HEK293 (cell line): ENCODE results near the gene ZNF275.

Experiments used
- CTCF ChIA-PET: fragments of 350-600 bp; formaldehyde crosslinking; extraction: SDS; loops from one replicate; lab custom pipeline; 2021; ENCODE audit warnings: antibody characterized with exemption; lab: Yijun Ruan, JAX
- POLR2A ChIA-PET: fragments of 300-600 bp; formaldehyde crosslinking; extraction: SDS; loops from one replicate; lab custom pipeline; 2020; ENCODE audit warnings: antibody characterized with exemption, inconsistent platforms; lab: Yijun Ruan, JAX
- H3K27ac ChIP-seq: fragments of 200-500 bp; sonication (Bioruptor generic); 2 replicates; pipeline ENCODE4 v1.5.1; 2014; ENCODE audit warnings: low read depth, low read length, control low read depth, inconsistent platforms; ENCODE audit errors: extremely low read depth
- H3K36me3 ChIP-seq, 2 experiments: fragments of 200-500 bp in 1 of 2; sonication (Bioruptor generic) in 1 of 2; 1 replicate in 1 of 2; 2 replicates in 1 of 2; pipeline ENCODE4 v1.5.1; 2014 to 2017; ENCODE audit warnings: inconsistent platforms in 2 of 2, low read length in 2 of 2; ENCODE audit not compliant: control insufficient read depth in 2 of 2, insufficient read depth in 1 of 2
- H3K4me1 ChIP-seq: fragments of 200-500 bp; sonication (Bioruptor generic); 2 replicates; pipeline ENCODE4 v1.5.1; 2014; ENCODE audit warnings: mild to moderate bottlenecking, low read length, inconsistent platforms; ENCODE audit not compliant: control insufficient read depth, insufficient read depth
- H3K4me3 ChIP-seq: 2 replicates; pipeline ENCODE4 v1.5.1; 2011; ENCODE audit warnings: low read depth, mild to moderate bottlenecking, control low read depth, low read length, moderate library complexity
- H3K9me3 ChIP-seq: fragments of 200-500 bp; sonication (Bioruptor generic); 2 replicates; pipeline ENCODE4 v1.5.1; 2014; ENCODE audit warnings: low read depth, low read length, inconsistent platforms; ENCODE audit not compliant: control insufficient read depth, insufficient read depth
- AEBP2 ChIP-seq: fragments of 450-650 bp; formaldehyde crosslinking; IDR thresholded peaks from 2 replicates; pipeline ENCODE4 v1.5.1; 2016; ENCODE audit warnings: missing biosample characterization, missing genetic modification characterization, borderline replicate concordance
- BCL6B ChIP-seq: fragments of 450-650 bp; formaldehyde crosslinking; IDR thresholded peaks from 2 replicates; pipeline ENCODE4 v1.5.1; 2017; ENCODE audit warnings: missing biosample characterization, missing genetic modification characterization
- GFI1B ChIP-seq: fragments of 450-650 bp; formaldehyde crosslinking; IDR thresholded peaks from 2 replicates; pipeline ENCODE4 v1.5.1; 2016; ENCODE audit warnings: missing biosample characterization, missing genetic modification characterization
- IKZF3 ChIP-seq: fragments of 450-650 bp; IDR thresholded peaks from 2 replicates; pipeline ENCODE4 v1.5.0; 2018; ENCODE audit warnings: missing biosample characterization, mild to moderate bottlenecking, missing genetic modification characterization, moderate library complexity
- KLF16 ChIP-seq: fragments of 450-650 bp; formaldehyde crosslinking; IDR thresholded peaks from 2 replicates; pipeline ENCODE4 v1.5.1; 2017; ENCODE audit warnings: missing biosample characterization, missing genetic modification characterization
- KLF9 ChIP-seq: fragments of 450-650 bp; formaldehyde crosslinking; IDR thresholded peaks from 2 replicates; pipeline ENCODE4 v1.5.1; 2016; ENCODE audit warnings: missing biosample characterization, missing genetic modification characterization, low read depth
- MZF1 ChIP-seq: fragments of 450-650 bp; formaldehyde crosslinking; IDR thresholded peaks from 2 replicates; pipeline ENCODE4 v1.5.1; 2017; ENCODE audit warnings: missing biosample characterization, missing genetic modification characterization, borderline replicate concordance
- REST ChIP-seq: fragments of 450-650 bp; formaldehyde crosslinking; IDR thresholded peaks from 2 replicates; pipeline ENCODE4 v1.5.1; 2016; ENCODE audit warnings: missing biosample characterization, missing genetic modification characterization
- SETDB1 ChIP-seq: IDR thresholded peaks from one replicate; pipeline ENCODE4 v1.6.1; 2017; ENCODE audit warnings: mild to moderate bottlenecking, low read length, moderate library complexity, mixed read lengths; ENCODE audit not compliant: insufficient read length
- TRIM28 ChIP-seq: IDR thresholded peaks from 2 replicates; pipeline ENCODE4 v1.6.1; 2011; ENCODE audit warnings: low read length, control low read depth, borderline replicate concordance
- ZBTB21 ChIP-seq: fragments of 450-650 bp; formaldehyde crosslinking; IDR thresholded peaks from 2 replicates; pipeline ENCODE4 v1.5.1; 2017; ENCODE audit warnings: missing biosample characterization, missing genetic modification characterization
- ZFHX2 ChIP-seq: fragments of 450-650 bp; formaldehyde crosslinking; conservative IDR thresholded peaks from 2 replicates; pipeline ENCODE4 v1.5.1; 2016; ENCODE audit warnings: missing biosample characterization, missing genetic modification characterization
- ZNF214 ChIP-seq: fragments of 450-650 bp; formaldehyde crosslinking; IDR thresholded peaks from 2 replicates; pipeline ENCODE4 v1.5.1; 2017; ENCODE audit warnings: missing biosample characterization, mild to moderate bottlenecking, missing genetic modification characterization, borderline replicate concordance
- ZNF354C ChIP-seq: fragments of 450-650 bp; formaldehyde crosslinking; IDR thresholded peaks from 2 replicates; pipeline ENCODE4 v1.5.1; 2016; ENCODE audit warnings: missing biosample characterization, missing genetic modification characterization, low read depth, borderline replicate concordance
- ZNF362 ChIP-seq: fragments of 450-650 bp; formaldehyde crosslinking; IDR thresholded peaks from 2 replicates; pipeline ENCODE4 v1.5.1; 2016; ENCODE audit warnings: missing biosample characterization, missing genetic modification characterization
- ZNF510 ChIP-seq: fragments of 450-650 bp; formaldehyde crosslinking; IDR thresholded peaks from 2 replicates; pipeline ENCODE4 v1.5.1; 2018; ENCODE audit warnings: mild to moderate bottlenecking, missing genetic modification characterization, missing biosample characterization; ENCODE audit not compliant: insufficient replicate concordance
- ZNF521 ChIP-seq: fragments of 450-650 bp; formaldehyde crosslinking; IDR thresholded peaks from 2 replicates; pipeline ENCODE4 v1.5.1; 2017; ENCODE audit warnings: missing biosample characterization, mild to moderate bottlenecking, missing genetic modification characterization
- ZNF645 ChIP-seq: fragments of 450-650 bp; formaldehyde crosslinking; IDR thresholded peaks from 2 replicates; pipeline ENCODE4; 2016; ENCODE audit warnings: missing biosample characterization, missing genetic modification characterization
- ZNF664 ChIP-seq: fragments of 450-650 bp; formaldehyde crosslinking; IDR thresholded peaks from 2 replicates; pipeline ENCODE4 v1.5.1; 2016; ENCODE audit warnings: missing biosample characterization, missing genetic modification characterization
- ZNF768 ChIP-seq: fragments of 450-650 bp; formaldehyde crosslinking; IDR thresholded peaks from 2 replicates; pipeline ENCODE4 v1.5.1; 2018; ENCODE audit warnings: missing biosample characterization, mild to moderate bottlenecking, missing genetic modification characterization
- ZNF785 ChIP-seq: fragments of 450-650 bp; formaldehyde crosslinking; IDR thresholded peaks from 2 replicates; pipeline ENCODE4 v1.5.1; 2016; ENCODE audit warnings: missing biosample characterization, missing genetic modification characterization

The ZNF275 gene

GRCh38 chrX:153317306-153317705 is 16.6 kb upstream of the ZNF275 start (continued):
- no peak for TF ChIP-seq ZNF645 (tag by site-specific recombination)
- TF ChIP-seq AEBP2 (tag by site-specific recombination): no peak
- no peak for TF ChIP-seq ZNF785 (tag by site-specific recombination)
- no peak for TF ChIP-seq KLF16 (tag by site-specific recombination)
- TF ChIP-seq BCL6B: no peak
- TF ChIP-seq KLF9 (tag by site-specific recombination): no peak
- no peak for TF ChIP-seq REST
- no peak for TF ChIP-seq MZF1 (tag by site-specific recombination)
- TF ChIP-seq ZBTB21 (tag by site-specific recombination): no peak
- no peak for TF ChIP-seq TRIM28
- TF ChIP-seq IKZF3: no peak
- TF ChIP-seq ZNF768 (tag by site-specific recombination): no peak
- TF ChIP-seq, all 188 proteins: peak for 0

- Histone ChIP-seq H3K4me3 (no peak overlapping the region), H3K4me1 (no peaks in the 10 kb centered on the region), H3K36me3 (no peaks in the 10 kb centered on the region), H3K9me3 (no peaks in the 10 kb centered on the region), H3K27ac (no peak overlapping the region)
- ChIA-PET POLR2A (no interaction called here), CTCF (no interaction called here)
- TF ChIP-seq ZNF521 (tag by site-specific recombination): no peak
- 0 out of 2 replicates have a peak, but pooled peaks have one; percentile 7 for TF ChIP-seq ZFHX2 (tag by site-specific recombination)
Measured at GRCh38 chrX:153317996-153318722, 15.8 kb upstream of the ZNF275 start.

GRCh38 chrX:153318811-153319210 is 15.1 kb upstream of the ZNF275 start:
- ChIA-PET CTCF (no interaction called here), POLR2A (no interaction called here)
- Histone ChIP-seq H3K9me3 (no peaks in the 10 kb centered on the region), H3K4me1 (no peaks in the 10 kb centered on the region), H3K27ac (no peak overlapping the region), H3K36me3 (no peaks in the 10 kb centered on the region), H3K4me3 (no peak overlapping the region)
- TF ChIP-seq ZNF214 (tag by site-specific recombination): no peak
- no peak for TF ChIP-seq ZNF510 (tag by site-specific recombination)
- no peak for TF ChIP-seq GFI1B (tag by site-specific recombination)
- TF ChIP-seq SETDB1: no peak
- no peak for TF ChIP-seq ZNF362 (tag by site-specific recombination)
- TF ChIP-seq ZNF664 (tag by site-specific recombination): no peak
- no peak for TF ChIP-seq KLF16 (tag by site-specific recombination)
- TF ChIP-seq ZNF354C (tag by site-specific recombination): no peak
- TF ChIP-seq ZNF645 (tag by site-specific recombination): no peak
